AG04449 (cell line): Measurements from ENCODE around the gene CYP26B1.

Source experiments
- CTCF ChIA-PET: fragments of 350-600 bp; formaldehyde crosslinking; extraction: SDS; loops from one replicate; lab custom pipeline; 2021; ENCODE audit warnings: antibody characterized with exemption; lab: Yijun Ruan, JAX
- POLR2A ChIA-PET: fragments of 400-600, 350-600 bp; formaldehyde crosslinking; extraction: SDS; loops from one replicate; lab custom pipeline; 2020; ENCODE audit warnings: antibody characterized with exemption, inconsistent platforms; lab: Yijun Ruan, JAX
- DNase-seq: peaks from one replicate; pipeline ENCODE4 v3.0.0-alpha.2; 2010; ENCODE audit warnings: low read depth, low spot score
- H3K4me3 ChIP-seq: 2 replicates; pipeline ENCODE4 v1.5.1; 2011; ENCODE audit warnings: low read depth, mild to moderate bottlenecking, control low read depth, low read length
- TF ChIP-seq, protein P1 (sequence below): IDR thresholded peaks from one replicate; pipeline ENCODE4 v1.5.1; 2011; ENCODE audit warnings: mild to moderate bottlenecking, moderate library complexity, low read length, control low read depth, inconsistent platforms; ENCODE audit not compliant: insufficient read depth; ENCODE audit errors: missing control alignments

CYP26B1 gene

GRCh38 chr2:72103161-72103560 is 44.5 kb downstream of the CYP26B1 start:
- ChIA-PET POLR2A (no interaction called here), CTCF (interaction anchor here (2.0 kb wide), 1 partner anchor 12 kb away, joined by 6 read pairs; no protein-coding TSS in a partner anchor)
- H3K4me3 ChIP-seq = no peak overlapping the region
- TF ChIP-seq, protein P1, sequence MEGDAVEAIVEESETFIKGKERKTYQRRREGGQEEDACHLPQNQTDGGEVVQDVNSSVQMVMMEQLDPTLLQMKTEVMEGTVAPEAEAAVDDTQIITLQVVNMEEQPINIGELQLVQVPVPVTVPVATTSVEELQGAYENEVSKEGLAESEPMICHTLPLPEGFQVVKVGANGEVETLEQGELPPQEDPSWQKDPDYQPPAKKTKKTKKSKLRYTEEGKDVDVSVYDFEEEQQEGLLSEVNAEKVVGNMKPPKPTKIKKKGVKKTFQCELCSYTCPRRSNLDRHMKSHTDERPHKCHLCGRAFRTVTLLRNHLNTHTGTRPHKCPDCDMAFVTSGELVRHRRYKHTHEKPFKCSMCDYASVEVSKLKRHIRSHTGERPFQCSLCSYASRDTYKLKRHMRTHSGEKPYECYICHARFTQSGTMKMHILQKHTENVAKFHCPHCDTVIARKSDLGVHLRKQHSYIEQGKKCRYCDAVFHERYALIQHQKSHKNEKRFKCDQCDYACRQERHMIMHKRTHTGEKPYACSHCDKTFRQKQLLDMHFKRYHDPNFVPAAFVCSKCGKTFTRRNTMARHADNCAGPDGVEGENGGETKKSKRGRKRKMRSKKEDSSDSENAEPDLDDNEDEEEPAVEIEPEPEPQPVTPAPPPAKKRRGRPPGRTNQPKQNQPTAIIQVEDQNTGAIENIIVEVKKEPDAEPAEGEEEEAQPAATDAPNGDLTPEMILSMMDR = no peak
- DNase-seq = no peak

DNA sequence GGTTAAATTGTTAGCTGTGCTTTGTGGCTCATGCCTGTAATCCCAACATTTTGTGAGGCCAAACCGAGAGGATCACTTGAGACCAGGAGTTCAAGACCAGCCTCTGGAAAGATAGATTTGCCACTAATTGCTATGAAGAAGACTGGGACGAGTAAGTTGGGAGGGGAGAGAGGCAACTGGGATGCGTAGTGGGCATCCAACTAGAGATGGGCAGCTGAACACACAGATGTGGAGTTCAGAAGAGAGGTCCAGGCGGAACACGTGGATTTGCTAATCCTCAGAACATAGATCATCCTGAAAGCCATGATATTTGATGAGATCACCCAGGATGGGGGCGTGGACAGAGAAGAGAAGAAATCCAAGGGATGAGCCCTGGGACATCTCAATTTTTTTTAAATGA is 48.7 kb downstream of the CYP26B1 start:
- CTCF ChIA-PET = interaction anchor here (0.7 kb wide), 1 partner anchor 301 kb away, joined by 3 read pairs; no protein-coding TSS in a partner anchor
- POLR2A ChIA-PET = no interaction called here
- TF ChIP-seq, protein P1 = no peak

DNA sequence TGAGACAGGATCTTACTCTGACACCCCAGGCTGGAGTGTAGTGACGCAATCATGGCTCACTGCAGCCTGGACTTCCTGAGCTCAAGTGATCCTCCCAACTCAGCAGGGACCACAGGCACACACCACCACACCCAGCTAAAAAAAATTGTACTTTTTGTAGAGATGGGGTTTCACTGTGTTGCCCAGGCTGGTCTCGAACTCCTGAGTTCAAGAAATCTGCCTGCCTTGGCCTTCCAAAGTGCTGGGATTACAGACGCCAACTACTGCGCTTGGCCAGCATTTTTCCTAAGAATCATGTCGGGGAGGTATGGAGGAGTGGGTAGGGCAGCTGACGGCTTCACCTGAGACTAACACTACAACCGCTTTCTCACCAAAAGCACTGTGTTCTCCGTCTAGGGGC is 50.4 kb downstream of the CYP26B1 start:
- DNase-seq = no peak
- TF ChIP-seq, protein P1 = no peak
- POLR2A ChIA-PET = no interaction called here
- H3K4me3 ChIP-seq = no peak overlapping the region
- CTCF ChIA-PET = interaction anchor here (0.6 to 1.0 kb wide), 2 partner anchors 41 to 296 kb away, joined by 3 read pairs; no protein-coding TSS in a partner anchor

More for the DNA sequence above, 48.7 kb downstream of the CYP26B1 start:
- DNase-seq = no peak
- H3K4me3 ChIP-seq = no peak overlapping the region

DNA sequence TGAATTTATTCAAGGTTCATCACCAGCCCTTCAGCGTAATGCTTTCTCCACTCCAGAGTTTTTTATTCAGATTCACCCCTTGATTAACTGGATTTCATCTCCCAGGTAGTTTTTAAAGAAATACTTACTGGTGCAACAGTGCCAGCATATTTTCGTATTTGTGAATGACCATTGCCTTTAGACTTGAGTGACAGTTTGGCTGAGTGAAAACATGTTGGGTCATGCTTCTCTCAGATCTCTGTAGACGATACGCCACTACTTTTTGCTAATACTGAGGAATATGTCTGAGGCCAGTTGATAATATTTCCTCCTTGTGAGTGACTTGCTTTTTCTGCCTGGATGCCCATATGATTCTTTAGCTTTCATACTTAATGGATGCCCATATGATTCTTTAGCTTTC is 51.5 kb downstream of the CYP26B1 start:
- no peak for DNase-seq
- CTCF ChIA-PET = no interaction called here
- H3K4me3 ChIP-seq = no peak overlapping the region
- TF ChIP-seq, protein P1 = no peak
- POLR2A ChIA-PET = no interaction called here

DNA sequence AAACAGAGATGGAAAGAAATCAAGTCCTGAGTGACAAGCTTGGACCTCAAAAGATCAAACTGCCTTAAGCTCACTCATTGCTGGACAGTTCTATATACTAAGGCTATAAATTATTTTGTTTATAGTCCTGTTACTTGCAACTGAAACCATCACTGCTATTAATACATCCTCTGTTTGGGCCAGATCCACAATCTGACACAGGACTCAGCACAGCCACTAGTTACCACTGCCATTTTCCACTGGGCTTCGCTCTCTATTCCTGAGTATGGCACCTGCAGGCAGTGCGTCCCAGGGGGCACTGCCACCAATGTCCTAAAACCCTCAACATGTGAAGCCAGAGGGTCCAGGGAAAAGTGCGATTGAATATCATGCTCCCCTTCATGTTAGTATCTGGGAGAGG is 52.3 kb downstream of the CYP26B1 start:
- DNase-seq = no peak
- ChIA-PET POLR2A (no interaction called here), CTCF (interaction anchor here (0.9 kb wide), 1 partner anchor 170 kb away, joined by 3 read pairs; no protein-coding TSS in a partner anchor)
- no peak overlapping the region for H3K4me3 ChIP-seq
- TF ChIP-seq, protein P1 = no peak

- DNase-seq = no peak
- no peak overlapping the region for H3K4me3 ChIP-seq
- ChIA-PET POLR2A (no interaction called here), CTCF (interaction anchor here (0.9 kb wide), 1 partner anchor 170 kb away, joined by 3 read pairs; no protein-coding TSS in a partner anchor)
- TF ChIP-seq, protein P1 = no peak
Measured at GRCh38 chr2:72094701-72095100, 53.0 kb downstream of the CYP26B1 start.
